Naive thymus-derived CD4-positive, alpha-beta T cell (primary cell): ENCODE measurements around the gene ZNF521. TPM values are rescaled to one million over a fixed set of nuclear protein-coding genes. Genes with fewer than 3 reads are reported as not detected.
A peak's percentile ranks its signal among the peaks of the same experiment; 100 is the strongest.

Source experiments
- ATAC-seq: fragments of 150-1000 bp; cut with Tn5 transposase; 2 replicates; pipeline ENCODE4 v1.10.0; 2021; ENCODE audit warnings: mild to moderate bottlenecking, moderate library complexity
- CTCF ChIA-PET: fragments of 350-600 bp; sonication (Branson Sonifier 250); formaldehyde crosslinking; loops from one replicate; lab custom pipeline; 2021; ENCODE audit warnings: antibody characterized with exemption; lab: Charles Lee
- POLR2A ChIA-PET: fragments of 350-600 bp; sonication (Branson Sonifier 250); formaldehyde crosslinking; loops from one replicate; lab custom pipeline; 2021; ENCODE audit warnings: antibody characterized with exemption, inconsistent platforms; lab: Charles Lee
- DNase-seq, 9 donors: peaks; one replicate each; pipeline versions ENCODE4 v3.0.0 to v3.0.0-alpha.2; 2020 to 2022; ENCODE audit warnings: mixed read lengths in 1 of 9
- H3K27ac ChIP-seq: one replicate; pipeline ENCODE4 v1.7.0; 2013; ENCODE audit warnings: mild to moderate bottlenecking, low read depth, low read length, moderate library complexity
- H3K27me3 ChIP-seq, 2 donors: one replicate each; pipeline ENCODE4 v1.7.0; 2013; ENCODE audit warnings: low read length in 2 of 2, mild to moderate bottlenecking in 2 of 2, moderate library complexity in 2 of 2; ENCODE audit not compliant: control insufficient read depth in 2 of 2, insufficient read depth in 2 of 2
- H3K36me3 ChIP-seq, 3 experiments: 1 replicate in 2 of 3; 2 replicates in 1 of 3; pipeline ENCODE4 v1.7.0; 2013; ENCODE audit warnings: low read length in 3 of 3, mild to moderate bottlenecking in 3 of 3, moderate library complexity in 1 of 3; ENCODE audit not compliant: insufficient read depth in 3 of 3, control insufficient read depth in 2 of 3
- H3K4me1 ChIP-seq, 2 donors: one replicate each; pipeline ENCODE4 v1.7.0; 2013; ENCODE audit warnings: low read length in 2 of 2, mild to moderate bottlenecking in 2 of 2, moderate library complexity in 1 of 2; ENCODE audit not compliant: control insufficient read depth in 2 of 2, insufficient read depth in 2 of 2
- H3K4me3 ChIP-seq: 2 replicates; pipeline ENCODE4 v1.7.0; 2013; ENCODE audit warnings: mild to moderate bottlenecking, low read length
- H3K9me3 ChIP-seq, 3 experiments: 1 replicate in 2 of 3; 2 replicates in 1 of 3; pipeline ENCODE4 v1.7.0; 2013; ENCODE audit warnings: low read length in 3 of 3; ENCODE audit not compliant: control insufficient read depth in 2 of 3
- H3K27ac Mint-ChIP-seq, 9 donors: one replicate each; pipeline ENCODE4 v1.8.0; 2020 to 2022; ENCODE audit warnings: mixed read lengths in 9 of 9, mild to moderate bottlenecking in 8 of 9, moderate library complexity in 5 of 9, inconsistent platforms in 2 of 9
- H3K27me3 Mint-ChIP-seq, 5 donors: one replicate each; pipeline ENCODE4 v1.8.0; 2021 to 2022; ENCODE audit warnings: mixed read lengths in 5 of 5, mild to moderate bottlenecking in 1 of 5
- H3K36me3 Mint-ChIP-seq, 5 donors: one replicate each; pipeline ENCODE4 v1.8.0; 2020 to 2022; ENCODE audit warnings: mixed read lengths in 5 of 5, mild to moderate bottlenecking in 3 of 5, inconsistent platforms in 1 of 5
- H3K4me1 Mint-ChIP-seq, 7 donors: one replicate each; pipeline ENCODE4 v1.8.0; 2020 to 2022; ENCODE audit warnings: mixed read lengths in 7 of 7, mild to moderate bottlenecking in 3 of 7, inconsistent platforms in 1 of 7
- H3K4me3 Mint-ChIP-seq, 10 donors: one replicate each; pipeline ENCODE4 v1.8.0; 2020 to 2022; ENCODE audit warnings: mild to moderate bottlenecking in 10 of 10, mixed read lengths in 10 of 10, moderate library complexity in 6 of 10, inconsistent platforms in 2 of 10
- H3K9me3 Mint-ChIP-seq, 11 donors: one replicate each; pipeline ENCODE4 v1.8.0; 2020 to 2022; ENCODE audit warnings: mixed read lengths in 11 of 11, mild to moderate bottlenecking in 4 of 11, inconsistent platforms in 1 of 11, moderate library complexity in 1 of 11
- intact Hi-C, 2 donors: fragments of 100-400 bp; cut with micrococcal nuclease; formaldehyde crosslinking; loops; one replicate each; pipeline ENCODE4 v1.15.1; 2023
- polyA plus RNA-seq, 2 donors: library from polyadenylated mRNA; unstranded; fragments of 300-500 nt; fragmentation: Illumina TruSeq; gene quantifications; one replicate each; pipeline ENCODE4 v1.2.3, GENCODE V29; 2021
- total RNA-seq, 6 experiments: library from RNA in 5 of 6; stranded (reverse) in 5 of 6; gene quantifications; 1 replicate in 5 of 6; 2 replicates in 1 of 6; pipeline ENCODE4 v1.2.3 and lab custom pipeline; 2021 to 2026

ZNF521 gene
- total RNA-seq (1 to 10 TPM in 2 of 5 experiments, not detected in 3; 1.1 to 4.4 TPM), polyA plus RNA-seq (not detected), total RNA-seq (lab: John Stamatoyannopoulos, UW) (not detected)

DNA sequence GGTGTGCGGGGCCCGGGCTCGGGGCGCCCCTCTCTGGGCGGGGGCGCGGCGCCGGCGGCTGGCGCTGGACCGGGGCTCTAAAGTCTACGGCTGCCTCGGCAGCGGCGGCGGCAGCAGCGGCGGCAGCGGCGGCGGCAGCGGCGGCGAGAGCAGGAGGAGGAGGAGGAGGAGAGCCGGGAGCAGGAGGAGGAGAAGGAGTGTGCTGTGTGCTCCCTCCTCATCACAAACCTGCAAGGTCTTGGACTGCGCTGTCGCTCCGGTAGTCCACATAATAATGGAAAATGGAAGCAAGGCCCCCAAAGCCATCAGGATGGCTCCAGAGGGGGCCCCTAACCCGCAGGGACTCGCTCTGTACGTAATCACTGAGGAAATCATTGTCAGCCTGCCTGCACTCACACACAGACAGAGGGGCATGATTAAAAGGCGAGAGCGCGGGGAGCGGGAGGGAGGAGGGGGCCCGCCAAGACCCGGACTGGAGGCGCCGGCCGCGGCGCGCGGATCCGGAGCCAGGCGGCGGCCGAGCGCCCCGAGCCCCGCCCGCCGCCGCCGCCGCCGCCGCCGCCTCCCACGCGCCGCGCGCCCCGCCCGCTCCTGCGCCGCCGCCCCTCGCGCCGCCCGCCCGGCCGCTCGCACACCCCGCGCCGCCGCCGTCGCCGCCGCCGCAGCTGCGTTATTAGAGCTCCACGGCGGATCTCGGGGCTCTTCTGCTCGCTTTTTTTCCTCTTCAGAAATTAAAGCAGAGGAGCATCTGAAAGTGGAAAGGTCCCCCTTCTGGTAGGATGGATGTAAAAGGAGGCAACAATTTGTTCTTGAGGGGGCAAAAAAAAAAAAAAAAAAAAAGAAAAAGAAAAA, at the start of gene ZNF521:
Gene ZNF521, minus strand, starts transcription at position 390 of the 852 bp plus-strand sequence. CDS start 1,220 bp downstream, outside the sequence.
- Histone ChIP-seq H3K4me1 (peaks cover 0 to 11% of the 10 kb centered on the region in 2 donors), H3K9me3 (no peaks in the 10 kb centered on the region), H3K27ac (no peak within 1 kb of the TSS), H3K36me3 (no peaks in the 10 kb centered on the region), H3K27me3 (peaks cover 6 to 26% of the 10 kb centered on the region in 2 donors), H3K4me3 (peak within 1 kb of the TSS; percentile 38)
- H3K4me1 Mint-ChIP-seq: peaks cover 9 to 27% (median 17%) of the 10 kb centered on the region in 7 donors
- H3K27me3 Mint-ChIP-seq: peaks cover 55 to 70% (median 66%) of the 10 kb centered on the region in 5 donors
- H3K27ac Mint-ChIP-seq: peak within 1 kb of the TSS in 1 of 9 donors; percentile 9
- ATAC-seq (peak; percentile 83), DNase-seq (peak in 8 of 9 donors; percentile 17 to 66 (median 28))
- POLR2A ChIA-PET: no interaction called here
- peaks cover 0 to 3% (median 0%) of the 10 kb centered on the region in 5 donors for H3K36me3 Mint-ChIP-seq
- intact Hi-C loops: loop anchor here in 1 of 2 donors (10.0 kb wide), 2 partner anchors 957 to 1303 kb away; partner anchors contain the start of gene OSBPL1A
- CTCF ChIA-PET: no interaction called here
- H3K9me3 Mint-ChIP-seq: peaks cover 0 to 20% (median 0%) of the 10 kb centered on the region in 11 donors
- peak within 1 kb of the TSS; percentile 66 to 90 (median 84) for H3K4me3 Mint-ChIP-seq

GRCh38 chr18:25399554-25399953, 47.6 kb upstream of the ZNF521 start:
- no peaks in the 10 kb centered on the region for H3K4me1 Mint-ChIP-seq
- peaks cover 0 to 5% (median 0%) of the 10 kb centered on the region in 5 donors for H3K27me3 Mint-ChIP-seq
- ATAC-seq: no peak
- H3K9me3 Mint-ChIP-seq: peaks cover 0 to 10% (median 4%) of the 10 kb centered on the region in 11 donors
- POLR2A ChIA-PET: no interaction called here
- H3K27ac Mint-ChIP-seq: no peak overlapping the region
- H3K4me3 Mint-ChIP-seq: no peak overlapping the region
- no peaks in the 10 kb centered on the region for H3K9me3 ChIP-seq
- H3K27me3 ChIP-seq: no peaks in the 10 kb centered on the region
- H3K4me1 ChIP-seq: no peaks in the 10 kb centered on the region
- no peak overlapping the region for H3K4me3 ChIP-seq
- intact Hi-C loops: no loop called here
- no peak for DNase-seq
- CTCF ChIA-PET: no interaction called here
- H3K36me3 ChIP-seq: no peaks in the 10 kb centered on the region
- H3K36me3 Mint-ChIP-seq: no peaks in the 10 kb centered on the region
- no peak overlapping the region for H3K27ac ChIP-seq

- intact Hi-C loops: no loop called here
- peaks cover 0 to 5% (median 0%) of the 10 kb centered on the region in 5 donors for H3K27me3 Mint-ChIP-seq
- Histone ChIP-seq H3K9me3 (no peaks in the 10 kb centered on the region), H3K4me3 (no peak overlapping the region), H3K27ac (no peak overlapping the region), H3K27me3 (no peaks in the 10 kb centered on the region), H3K4me1 (no peaks in the 10 kb centered on the region), H3K36me3 (no peaks in the 10 kb centered on the region)
- H3K4me3 Mint-ChIP-seq: no peak overlapping the region
- peaks cover 2 to 24% (median 9%) of the 10 kb centered on the region in 11 donors for H3K9me3 Mint-ChIP-seq
- CTCF ChIA-PET: no interaction called here
- POLR2A ChIA-PET: no interaction called here
- DNase-seq (no peak), ATAC-seq (no peak)
- H3K4me1 Mint-ChIP-seq: no peaks in the 10 kb centered on the region
- H3K27ac Mint-ChIP-seq: no peak overlapping the region
- H3K36me3 Mint-ChIP-seq: no peaks in the 10 kb centered on the region
These were observed 40.2 kb upstream of the ZNF521 start for GRCh38 chr18:25392192-25392591.

DNA sequence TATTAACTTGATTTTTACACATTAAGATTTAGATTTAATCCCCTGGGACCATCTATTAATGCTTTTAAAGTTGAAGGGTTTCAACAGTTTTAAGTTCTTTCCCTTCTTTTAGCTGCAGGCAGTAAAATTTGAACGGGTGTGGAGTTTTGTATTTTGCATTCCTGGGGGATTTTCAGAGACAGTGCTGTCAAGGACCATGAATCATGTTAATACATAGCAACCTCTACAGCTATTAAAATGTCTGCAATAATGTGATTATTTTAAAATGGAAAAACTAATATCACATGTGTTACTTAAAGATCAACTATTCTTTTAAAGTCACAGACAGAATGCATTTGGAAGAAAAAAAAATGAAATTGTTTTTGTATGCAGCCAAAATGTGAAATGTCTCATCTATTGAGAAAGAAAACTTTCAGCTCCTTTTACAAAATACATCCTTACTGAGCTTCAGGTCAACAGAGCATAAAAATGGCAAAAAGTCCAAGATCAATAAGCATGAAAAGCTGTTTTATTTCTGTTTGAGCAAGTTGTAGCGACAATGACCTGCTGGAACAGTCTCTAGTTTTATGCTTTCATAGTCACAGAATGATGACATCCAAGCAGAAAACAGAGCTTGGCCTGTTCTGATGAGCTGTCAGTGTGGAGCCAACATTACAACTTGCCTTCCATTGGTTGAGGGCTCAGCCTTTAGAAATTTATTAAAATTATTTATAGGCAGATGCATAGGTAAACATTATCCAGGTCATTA, 21.6 kb upstream of the ZNF521 start:
- POLR2A ChIA-PET: no interaction called here
- no peaks in the 10 kb centered on the region for H3K4me1 Mint-ChIP-seq
- H3K27me3 Mint-ChIP-seq: peaks cover 0 to 30% (median 19%) of the 10 kb centered on the region in 5 donors
- H3K4me1 ChIP-seq: no peaks in the 10 kb centered on the region
- intact Hi-C loops: no loop called here
- H3K4me3 Mint-ChIP-seq: no peak overlapping the region
- no peak for DNase-seq
- H3K36me3 Mint-ChIP-seq: no peaks in the 10 kb centered on the region
- peaks cover 0 to 12% of the 10 kb centered on the region in 2 donors for H3K27me3 ChIP-seq
- H3K9me3 Mint-ChIP-seq: no peaks in the 10 kb centered on the region
- CTCF ChIA-PET: interaction anchor here (0.6 kb wide), 1 partner anchor 159 kb away, joined by 3 read pairs; no protein-coding TSS in a partner anchor
- H3K27ac Mint-ChIP-seq: no peak overlapping the region
- ATAC-seq: no peak
- no peaks in the 10 kb centered on the region for H3K9me3 ChIP-seq
- H3K27ac ChIP-seq: no peak overlapping the region
- H3K4me3 ChIP-seq: no peak overlapping the region
- H3K36me3 ChIP-seq: no peaks in the 10 kb centered on the region

DNA sequence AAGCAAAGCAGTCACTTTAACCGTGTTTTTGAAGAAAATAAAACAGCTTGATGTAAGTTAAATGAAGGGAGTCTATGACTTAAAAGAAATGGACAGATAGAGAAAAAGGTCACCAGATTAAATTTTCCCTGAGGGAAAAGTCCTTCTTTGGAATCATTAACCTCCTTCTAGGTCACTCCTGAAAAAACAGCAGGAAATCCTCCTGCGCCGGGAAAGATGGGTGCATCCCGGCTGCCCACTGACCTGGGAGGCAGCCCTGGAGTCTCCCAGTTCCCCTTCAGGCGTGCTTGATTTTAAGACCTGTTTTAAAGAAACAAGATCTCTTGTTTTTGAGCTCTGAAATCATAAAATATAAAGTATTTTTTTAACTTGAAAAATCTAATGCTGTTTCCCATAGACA, 18.4 kb upstream of the ZNF521 start:
- H3K4me1 Mint-ChIP-seq: no peaks in the 10 kb centered on the region
- intact Hi-C loops: no loop called here
- CTCF ChIA-PET: no interaction called here

GRCh38 chr18:25365242-25365641, 13.3 kb upstream of the ZNF521 start:
- DNase-seq (no peak), ATAC-seq (no peak)
- Histone ChIP-seq H3K4me1 (no peaks in the 10 kb centered on the region), H3K27me3 (peaks cover 0 to 6% of the 10 kb centered on the region in 2 donors), H3K9me3 (no peaks in the 10 kb centered on the region), H3K36me3 (no peaks in the 10 kb centered on the region), H3K27ac (no peak overlapping the region), H3K4me3 (no peak overlapping the region)
- POLR2A ChIA-PET: no interaction called here
- H3K27me3 Mint-ChIP-seq: peaks cover 0 to 31% (median 23%) of the 10 kb centered on the region in 5 donors
- H3K36me3 Mint-ChIP-seq: no peaks in the 10 kb centered on the region
- no peak overlapping the region for H3K4me3 Mint-ChIP-seq
- no peak overlapping the region for H3K27ac Mint-ChIP-seq
- CTCF ChIA-PET: no interaction called here
- H3K4me1 Mint-ChIP-seq: no peaks in the 10 kb centered on the region
- peaks cover 0 to 8% (median 3%) of the 10 kb centered on the region in 11 donors for H3K9me3 Mint-ChIP-seq
- intact Hi-C loops: no loop called here

More for the DNA sequence above, 18.4 kb upstream of the ZNF521 start:
- POLR2A ChIA-PET: no interaction called here
- no peak overlapping the region for H3K4me3 ChIP-seq
- Mint-ChIP-seq H3K4me3 (no peak overlapping the region), H3K36me3 (no peaks in the 10 kb centered on the region), H3K9me3 (no peaks in the 10 kb centered on the region), H3K27ac (peak overlapping the region in 1 of 9 donors; percentile 6), H3K27me3 (peaks cover 0 to 17% (median 6%) of the 10 kb centered on the region in 5 donors)
- peaks cover 0 to 12% of the 10 kb centered on the region in 2 donors for H3K27me3 ChIP-seq
- no peaks in the 10 kb centered on the region for H3K4me1 ChIP-seq
- H3K36me3 ChIP-seq: no peaks in the 10 kb centered on the region
- DNase-seq (no peak), ATAC-seq (no peak)
- H3K27ac ChIP-seq: no peak overlapping the region
- no peaks in the 10 kb centered on the region for H3K9me3 ChIP-seq
